Body of pancreas (tissue), 4 donors: ENCODE measurements around the gene LINGO4. TPM values are rescaled to one million over a fixed set of nuclear protein-coding genes. Genes with fewer than 3 reads are reported as not detected.

Source experiments
- ATAC-seq: fragments of 150-250 bp; one replicate; pipeline ENCODE4 v1.9.1; 2016
- DNase-seq, 4 donors: peaks; one replicate each; pipeline ENCODE4 v3.0.0-alpha.2; 2019
- H3K27ac ChIP-seq, 4 donors: fragments of 200-600 bp; sonication (generic); 1 replicate in 3 of 4; 2 replicates in 1 of 4; pipeline versions ENCODE4 v1.5.1 to v1.6.1; 2016 to 2019; ENCODE audit warnings: mild to moderate bottlenecking in 1 of 4, mixed read lengths in 1 of 4, moderate library complexity in 1 of 4
- H3K27me3 ChIP-seq, 2 donors: fragments of 200-600 bp; sonication (generic); one replicate each; pipeline ENCODE4 v1.6.0; 2016; ENCODE audit warnings: mild to moderate bottlenecking in 1 of 2
- H3K36me3 ChIP-seq, 2 donors: fragments of 200-600 bp; sonication (generic); replicated peaks in 1 of 2; 2 replicates each; pipeline ENCODE4 v1.5.1; 2016; ENCODE audit warnings: low read depth in 2 of 2; ENCODE audit not compliant: insufficient read depth in 1 of 2
- H3K4me1 ChIP-seq: fragments of 200-600 bp; sonication (generic); one replicate; pipeline ENCODE4 v1.6.0; 2016
- H3K4me3 ChIP-seq, 2 donors: fragments of 200-600 bp; sonication (generic); 1 replicate in 1 of 2; 2 replicates in 1 of 2; pipeline ENCODE4 v1.5.1; 2016 to 2019
- H3K9me3 ChIP-seq, 3 donors: fragments of 200-600 bp; sonication (generic); 1 replicate in 2 of 3; 2 replicates in 1 of 3; pipeline ENCODE4 v1.5.1; 2016
- CTCF ChIP-seq, 7 experiments: fragments of 450-650 bp in 4 of 7; fragments of 200-600 bp in 3 of 7; sonication (generic) in 3 of 7; IDR thresholded peaks; one replicate each; pipeline ENCODE4 v1.5.1; 2016 to 2019; ENCODE audit warnings: antibody characterized with exemption in 7 of 7
- POLR2A ChIP-seq, 3 donors: fragments of 450-650 bp; IDR thresholded peaks; one replicate each; pipeline ENCODE4 v1.6.1; 2016; ENCODE audit warnings: antibody characterized with exemption in 3 of 3, mild to moderate bottlenecking in 2 of 3
- WGBS, 2 donors: methylation state at CpG; one replicate each; pipeline ENCODE4 v1.1.5; 2017; 5-methylcytosine and 5-hydroxymethylcytosine counted together
- intact Hi-C: fragments of 100-400 bp; cut with DNase I; formaldehyde crosslinking; loops from one replicate; pipeline ENCODE4 v1.15.1; 2023
- total RNA-seq, 2 donors: library from RNA; depleted of rRNA; stranded (reverse); fragments of >200 nt; gene quantifications; one replicate each; pipeline ENCODE4 v1.1.0, GENCODE V29; 2016

The LINGO4 gene
- total RNA-seq, 2 donors from 2014 or later: 0.66 to 1.6 TPM

- Histone ChIP-seq H3K27me3 (no peaks in the 10 kb centered on the region), H3K9me3 (no peaks in the 10 kb centered on the region), H3K4me1 (peaks cover 8% of the 10 kb centered on the region), H3K36me3 (no peaks in the 10 kb centered on the region), H3K4me3 (no peak overlapping the region), H3K27ac (no peak overlapping the region)
- ATAC-seq: no peak
- DNase-seq: no peak
- TF ChIP-seq CTCF (IDR thresholded peaks at IDR 0.05) (no peak), POLR2A (IDR thresholded peaks at IDR 0.05) (no peak)
- intact Hi-C loops: no loop called here
These were observed 44.7 kb upstream of the LINGO4 start for GRCh38 chr1:151849871-151850270.

GRCh38 chr1:151849126-151849525, 43.9 kb upstream of the LINGO4 start:
- DNase-seq (no peak), ATAC-seq (no peak)
- intact Hi-C loops: no loop called here
- Histone ChIP-seq H3K27me3 (no peaks in the 10 kb centered on the region), H3K4me3 (no peak overlapping the region), H3K4me1 (peaks cover 8% of the 10 kb centered on the region), H3K9me3 (no peaks in the 10 kb centered on the region), H3K27ac (no peak overlapping the region), H3K36me3 (no peaks in the 10 kb centered on the region)
- TF ChIP-seq CTCF (IDR thresholded peaks at IDR 0.05) (no peak), POLR2A (IDR thresholded peaks at IDR 0.05) (no peak)
- 61 to 64% methylated on average over 3 of the region's 3 CpGs for WGBS, 2 donors

- 66 to 70% methylated on average over 9 to 11 of the region's 11 CpGs for WGBS, 2 donors
- intact Hi-C loops: no loop called here
These were observed 42.8 kb upstream of the LINGO4 start for GRCh38 chr1:151847867-151848596.

GRCh38 chr1:151846686-151847237, 41.5 kb upstream of the LINGO4 start:
- TF ChIP-seq POLR2A (IDR thresholded peaks at IDR 0.05) (no peak), CTCF (IDR thresholded peaks at IDR 0.05) (no peak)
- no peaks in the 10 kb centered on the region for H3K27me3 ChIP-seq
- H3K9me3 ChIP-seq: no peaks in the 10 kb centered on the region
- peaks cover 8% of the 10 kb centered on the region for H3K4me1 ChIP-seq
- no peak overlapping the region for H3K4me3 ChIP-seq
- intact Hi-C loops: no loop called here
- no peak for DNase-seq
- no peak overlapping the region for H3K27ac ChIP-seq
- H3K36me3 ChIP-seq: no peaks in the 10 kb centered on the region
- ATAC-seq: no peak
- 84 to 88% methylated on average over 8 of the region's 8 CpGs for WGBS, 2 donors

More at GRCh38 chr1:151847867-151848596, 42.8 kb upstream of the LINGO4 start:
- TF ChIP-seq POLR2A (IDR thresholded peaks at IDR 0.05) (no peak), CTCF (IDR thresholded peaks at IDR 0.05) (no peak)
- Histone ChIP-seq H3K36me3 (no peaks in the 10 kb centered on the region), H3K27me3 (no peaks in the 10 kb centered on the region), H3K27ac (no peak overlapping the region), H3K4me3 (no peak overlapping the region), H3K4me1 (peaks cover 8% of the 10 kb centered on the region), H3K9me3 (no peaks in the 10 kb centered on the region)
- ATAC-seq (no peak), DNase-seq (no peak)
